ENCODE data around the gene UBE2C. TPM values are rescaled to one million over a fixed set of nuclear protein-coding genes. Genes with fewer than 3 reads are reported as not detected.

The UBE2C gene
- total RNA-seq, 1 donor from 2014 or later = 1.4 TPM

- H3K36me3 ChIP-seq = peaks cover 84% of the 10 kb centered on the region
- H3K4me1 ChIP-seq = no peaks in the 10 kb centered on the region
- TF ChIP-seq CTCF (IDR thresholded peaks at IDR 0.05) = no peak
- no peak for ATAC-seq
- no peaks in the 10 kb centered on the region for H3K27me3 ChIP-seq
- H3K4me3 ChIP-seq = no peak overlapping the region
- DNase-seq = no peak
- no peaks in the 10 kb centered on the region for H3K9me3 ChIP-seq
- no peak overlapping the region for H3K27ac ChIP-seq
- intact Hi-C loops (cut with DNase I) = no loop called here
Observed at GRCh38 chr20:45843506-45843905, 31.1 kb downstream of the UBE2C start.

- Histone ChIP-seq H3K27ac (no peak overlapping the region), H3K27me3 (no peaks in the 10 kb centered on the region), H3K36me3 (peaks cover 81% of the 10 kb centered on the region), H3K4me1 (no peaks in the 10 kb centered on the region), H3K9me3 (no peaks in the 10 kb centered on the region), H3K4me3 (no peak overlapping the region)
- DNase-seq (no peak), ATAC-seq (no peak)
- intact Hi-C loops (cut with DNase I) = no loop called here
- TF ChIP-seq CTCF (IDR thresholded peaks at IDR 0.05) = no peak
Observed at GRCh38 chr20:45845452-45845851, 33.0 kb downstream of the UBE2C start.

GRCh38 chr20:45848421-45848820 lies 36.0 kb downstream of the UBE2C start:
- Histone ChIP-seq H3K4me3 (no peak overlapping the region), H3K9me3 (no peaks in the 10 kb centered on the region), H3K36me3 (peaks cover 65% of the 10 kb centered on the region), H3K27ac (no peak overlapping the region), H3K27me3 (no peaks in the 10 kb centered on the region), H3K4me1 (no peaks in the 10 kb centered on the region)
- DNase-seq (no peak), ATAC-seq (no peak)
- intact Hi-C loops (cut with DNase I) = no loop called here
- no peak for TF ChIP-seq CTCF (IDR thresholded peaks at IDR 0.05)

GRCh38 chr20:45848969-45849582 lies 36.6 kb downstream of the UBE2C start:
- TF ChIP-seq CTCF (IDR thresholded peaks at IDR 0.05) = no peak
- DNase-seq (no peak), ATAC-seq (no peak)
- Histone ChIP-seq H3K27ac (no peak overlapping the region), H3K4me1 (no peaks in the 10 kb centered on the region), H3K9me3 (no peaks in the 10 kb centered on the region), H3K4me3 (no peak overlapping the region), H3K27me3 (no peaks in the 10 kb centered on the region), H3K36me3 (peaks cover 64% of the 10 kb centered on the region)
- intact Hi-C loops (cut with DNase I) = no loop called here

GRCh38 chr20:45850238-45850637 lies 37.8 kb downstream of the UBE2C start:
- Histone ChIP-seq H3K36me3 (peaks cover 52% of the 10 kb centered on the region), H3K4me1 (peaks cover 2% of the 10 kb centered on the region), H3K27me3 (no peaks in the 10 kb centered on the region), H3K27ac (no peak overlapping the region), H3K9me3 (no peaks in the 10 kb centered on the region), H3K4me3 (no peak overlapping the region)
- intact Hi-C loops (cut with DNase I) = no loop called here
- DNase-seq (no peak), ATAC-seq (no peak)
- no peak for TF ChIP-seq CTCF (IDR thresholded peaks at IDR 0.05)

- intact Hi-C loops (cut with DNase I) = no loop called here
- no peak overlapping the region for H3K27ac ChIP-seq
- H3K4me3 ChIP-seq = no peak overlapping the region
- DNase-seq (no peak), ATAC-seq (no peak)
- H3K4me1 ChIP-seq = peaks cover 9% of the 10 kb centered on the region
- H3K36me3 ChIP-seq = peaks cover 45% of the 10 kb centered on the region
- TF ChIP-seq CTCF (IDR thresholded peaks at IDR 0.05) = no peak
- no peaks in the 10 kb centered on the region for H3K27me3 ChIP-seq
- no peaks in the 10 kb centered on the region for H3K9me3 ChIP-seq
Observed at GRCh38 chr20:45850926-45851325, 38.5 kb downstream of the UBE2C start.

Measured in upper lobe of right lung (tissue), 1 donor.